Activated naive CD4-positive, alpha-beta T cell treated with anti-CD3 and anti-CD28 coated beads, Interleukin-2, amount 50 U/mL, for 24 hours (primary cell): ENCODE measurements around the gene EMSY.
"Not testable (repeated sequence)": the region's sequence is repeated elsewhere in the genome, so short reads cannot be mapped to it uniquely, and the experiment has no call there.

Source experiments
- H3K27ac Mint-ChIP-seq: one replicate; pipeline ENCODE4 v1.8.0; 2021; ENCODE audit warnings: mild to moderate bottlenecking, mixed read lengths
- H3K27me3 Mint-ChIP-seq: one replicate; pipeline ENCODE4 v1.8.0; 2021; ENCODE audit warnings: mixed read lengths
- H3K36me3 Mint-ChIP-seq: one replicate; pipeline ENCODE4 v1.8.0; 2021; ENCODE audit warnings: mixed read lengths
- H3K4me1 Mint-ChIP-seq: one replicate; pipeline ENCODE4 v1.8.0; 2021; ENCODE audit warnings: mixed read lengths
- H3K4me3 Mint-ChIP-seq: one replicate; pipeline ENCODE4 v1.8.0; 2021; ENCODE audit warnings: mild to moderate bottlenecking, mixed read lengths
- H3K9me3 Mint-ChIP-seq: one replicate; pipeline ENCODE4 v1.8.0; 2021; ENCODE audit warnings: mixed read lengths

The EMSY gene

DNA sequence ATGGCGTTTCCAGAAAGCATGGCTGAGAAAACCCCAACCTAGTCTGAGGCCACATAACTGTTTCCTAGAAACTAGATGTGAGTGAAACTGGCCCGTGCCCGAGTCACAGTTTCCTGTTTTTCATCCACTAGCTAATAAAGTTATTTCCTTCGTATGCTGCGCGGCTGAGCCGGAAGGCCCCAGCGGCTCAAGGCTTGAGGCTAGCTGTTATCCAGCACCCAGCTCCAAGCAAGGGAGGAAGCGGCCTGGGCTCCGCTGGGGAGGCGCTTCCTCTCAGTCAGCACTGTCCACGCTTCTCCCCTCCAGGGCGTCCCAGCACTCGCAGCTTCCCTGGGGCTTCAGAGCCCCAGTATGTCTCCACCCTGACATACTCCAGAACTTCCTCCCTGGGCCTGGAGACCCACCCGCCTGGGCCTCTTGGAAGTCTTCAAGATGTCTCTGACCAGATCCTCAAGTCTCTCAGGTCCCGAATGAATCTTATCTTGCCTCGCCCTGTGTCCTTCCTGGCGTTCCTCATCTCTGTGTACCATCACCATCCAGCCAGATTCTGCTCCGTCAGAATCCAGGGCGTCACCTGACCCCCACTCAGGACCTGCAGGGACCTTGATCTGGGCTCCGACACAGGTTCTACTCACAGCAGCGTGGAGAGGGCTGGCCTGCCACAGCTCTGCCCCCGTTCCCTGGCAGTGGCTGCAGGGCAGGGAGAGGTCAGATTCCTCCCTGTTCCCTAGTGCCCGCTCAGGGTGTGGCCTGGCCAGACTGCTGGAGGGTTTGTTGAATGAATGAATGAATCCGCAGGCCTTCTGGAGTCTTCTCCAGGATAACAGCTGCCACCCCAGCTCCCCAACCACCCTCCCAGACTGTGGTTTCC lies 143.9 kb downstream of the EMSY start:
- Mint-ChIP-seq H3K4me1 (no peaks in the 10 kb centered on the region), H3K9me3 (no peaks in the 10 kb centered on the region), H3K27ac (no peak overlapping the region), H3K4me3 (no peak overlapping the region), H3K27me3 (peaks cover 4% of the 10 kb centered on the region), H3K36me3 (no peaks in the 10 kb centered on the region)

DNA sequence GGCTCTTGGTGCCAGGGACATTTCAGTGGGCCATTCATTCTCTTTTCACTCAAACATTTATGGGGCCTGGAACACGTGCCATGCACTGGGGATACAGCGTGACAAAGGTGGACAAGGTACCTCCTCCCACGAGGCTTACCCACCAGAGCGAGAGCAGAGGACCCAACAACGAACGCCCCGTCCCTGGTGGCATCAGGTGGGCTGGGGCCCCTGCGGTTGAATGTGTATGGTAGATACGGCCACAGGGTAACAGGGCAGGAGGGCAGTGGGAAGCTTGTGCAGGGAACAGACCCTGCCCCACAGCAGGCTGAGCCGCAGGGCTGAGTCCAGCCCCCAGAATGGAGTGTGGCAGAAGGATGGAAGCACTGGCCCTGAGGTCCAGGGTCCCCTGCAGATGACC lies 144.7 kb downstream of the EMSY start:
- Mint-ChIP-seq H3K4me1 (no peaks in the 10 kb centered on the region), H3K36me3 (no peaks in the 10 kb centered on the region), H3K9me3 (no peaks in the 10 kb centered on the region), H3K27ac (no peak overlapping the region), H3K4me3 (no peak overlapping the region), H3K27me3 (peaks cover 4% of the 10 kb centered on the region)

DNA sequence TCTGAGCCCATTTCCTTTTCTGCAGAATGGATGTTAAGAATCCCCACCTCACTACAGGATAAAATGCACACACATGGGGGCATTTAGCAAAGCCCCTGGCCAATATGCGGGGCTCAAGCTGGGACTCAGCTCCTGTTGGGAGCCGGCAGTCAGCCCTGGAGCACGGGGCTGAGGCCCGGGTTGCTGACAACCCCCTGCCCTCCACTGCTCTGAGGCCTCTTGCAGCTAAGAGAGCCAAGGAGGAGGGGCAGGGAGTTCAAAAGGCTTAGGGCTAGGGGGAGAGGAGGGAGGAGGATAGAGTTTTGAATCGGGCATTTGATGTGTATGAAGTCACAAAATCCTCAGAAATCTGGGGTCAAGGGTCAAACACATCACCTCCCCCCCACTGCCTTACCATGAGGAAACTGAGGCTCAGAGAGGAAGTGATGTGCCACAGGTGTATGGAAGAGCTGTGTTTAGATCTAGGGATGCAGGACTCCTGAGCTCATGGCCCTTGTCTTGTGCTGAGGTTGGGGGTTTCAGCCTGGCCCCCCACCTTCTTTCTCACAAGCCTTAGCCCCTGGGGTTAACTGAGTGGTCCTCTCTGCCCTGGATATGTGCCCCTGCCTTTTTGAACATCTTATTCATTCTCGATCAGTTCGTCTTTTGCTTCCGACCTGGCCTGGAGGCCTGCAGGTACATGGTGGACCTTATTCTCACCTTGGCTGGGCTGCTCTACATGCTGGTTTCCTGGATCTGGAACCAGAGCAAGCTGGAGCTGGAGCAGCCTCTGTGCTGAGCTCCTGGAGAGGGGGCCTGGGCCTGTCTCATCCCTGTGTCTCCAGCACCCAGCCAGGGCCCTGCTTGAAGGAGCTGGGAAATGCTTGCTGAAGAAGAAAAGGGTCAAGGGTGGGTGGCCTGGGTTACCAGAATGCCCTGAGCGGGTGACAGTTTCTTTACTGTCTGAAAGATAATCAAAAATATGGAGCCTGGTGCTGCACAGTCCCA lies 145.4 kb downstream of the EMSY start:
- H3K36me3 Mint-ChIP-seq = no peaks in the 10 kb centered on the region
- no peak overlapping the region for H3K4me3 Mint-ChIP-seq
- H3K27ac Mint-ChIP-seq = peak overlapping the region; percentile 63
- no peaks in the 10 kb centered on the region for H3K4me1 Mint-ChIP-seq
- peaks cover 4% of the 10 kb centered on the region for H3K27me3 Mint-ChIP-seq
- no peaks in the 10 kb centered on the region for H3K9me3 Mint-ChIP-seq

DNA sequence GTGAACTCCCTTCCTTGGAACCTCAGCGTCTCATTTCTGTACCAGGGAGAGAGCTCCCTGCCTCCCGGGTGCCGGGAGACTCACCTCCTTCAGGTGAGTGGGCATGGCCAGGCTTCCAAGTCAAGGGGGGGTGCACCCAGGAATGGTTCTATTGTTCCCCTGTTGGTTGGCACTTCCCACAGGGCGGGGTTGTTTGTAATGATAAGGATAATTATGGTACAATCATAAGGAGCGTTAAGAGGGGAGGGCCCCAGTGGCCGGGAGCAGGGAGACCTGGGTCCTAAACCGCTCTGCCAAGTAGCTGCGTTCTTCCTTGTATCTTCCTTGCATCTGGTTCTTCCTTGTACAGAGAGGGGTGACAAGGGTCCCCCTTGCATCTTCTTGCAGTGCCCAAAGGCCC lies 146.6 kb downstream of the EMSY start:
- H3K27ac Mint-ChIP-seq = no peak overlapping the region
- no peak overlapping the region for H3K4me3 Mint-ChIP-seq
- no peaks in the 10 kb centered on the region for H3K9me3 Mint-ChIP-seq
- H3K36me3 Mint-ChIP-seq = no peaks in the 10 kb centered on the region
- H3K27me3 Mint-ChIP-seq = peaks cover 4% of the 10 kb centered on the region
- H3K4me1 Mint-ChIP-seq = no peaks in the 10 kb centered on the region

DNA sequence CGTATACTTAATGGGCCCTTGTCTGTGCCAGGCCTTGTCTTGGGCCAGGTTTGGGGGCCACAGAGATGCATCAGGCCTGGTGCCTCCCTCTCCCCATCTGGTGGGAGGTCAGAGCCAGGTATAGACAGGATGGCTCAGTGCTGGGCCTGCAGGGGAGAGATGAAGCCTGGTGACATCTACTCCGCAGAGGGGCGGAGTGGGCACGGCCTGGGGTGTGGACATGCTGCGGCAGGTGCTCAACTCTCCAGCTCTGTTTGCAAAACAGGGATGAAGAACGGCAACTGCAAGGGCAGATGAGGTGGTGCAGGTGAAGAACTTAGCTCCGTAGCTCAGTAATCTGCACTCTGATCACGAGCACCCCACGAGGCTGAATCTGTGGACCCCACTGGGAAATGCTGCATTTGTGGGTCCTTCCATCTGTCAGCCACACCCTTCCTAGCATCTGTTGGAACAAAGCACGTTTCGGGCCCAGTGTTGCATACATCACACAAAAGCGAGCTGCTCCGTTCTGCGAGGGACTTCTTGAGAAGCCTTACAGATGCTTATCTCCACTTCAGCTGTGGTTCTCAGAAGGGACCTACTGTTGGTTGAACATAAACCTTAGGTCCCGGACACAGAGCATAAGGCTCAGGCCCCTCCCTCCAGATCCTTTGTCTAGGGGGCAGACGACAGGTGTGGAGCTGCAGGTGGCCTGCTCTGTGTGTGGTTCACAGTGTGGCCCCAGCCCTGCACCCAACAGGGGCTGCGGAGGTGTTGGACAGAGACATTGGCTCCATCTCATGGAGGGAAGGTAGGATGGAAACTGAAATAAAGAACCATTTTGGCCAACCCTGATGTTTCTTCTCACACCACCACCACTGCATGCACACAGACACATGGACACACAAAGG lies 147.5 kb downstream of the EMSY start:
- H3K9me3 Mint-ChIP-seq = no peaks in the 10 kb centered on the region
- no peaks in the 10 kb centered on the region for H3K36me3 Mint-ChIP-seq
- no peaks in the 10 kb centered on the region for H3K4me1 Mint-ChIP-seq
- no peak overlapping the region for H3K27ac Mint-ChIP-seq
- H3K4me3 Mint-ChIP-seq = no peak overlapping the region
- H3K27me3 Mint-ChIP-seq = peaks cover 4% of the 10 kb centered on the region

DNA sequence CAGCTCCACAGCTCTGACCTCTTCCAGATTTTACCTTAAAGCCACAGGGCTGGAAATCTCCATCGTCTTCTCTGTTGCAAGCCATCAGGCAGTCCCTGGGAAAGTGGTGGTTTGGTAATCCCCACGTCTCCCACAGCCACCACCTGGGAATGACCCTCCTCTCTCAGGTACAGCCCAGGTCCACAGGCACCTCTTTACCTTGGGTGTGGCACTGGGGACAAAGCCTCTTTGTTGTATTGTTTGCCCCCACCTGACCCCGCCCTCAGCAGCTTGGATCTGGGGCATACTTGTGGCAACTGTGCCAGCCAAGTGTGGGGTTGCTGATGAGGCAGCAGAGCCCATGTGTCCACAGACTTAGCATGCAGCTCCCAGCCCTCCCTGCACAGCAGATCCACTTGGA lies 148.1 kb downstream of the EMSY start:
- Mint-ChIP-seq H3K4me3 (no peak overlapping the region), H3K4me1 (no peaks in the 10 kb centered on the region), H3K9me3 (no peaks in the 10 kb centered on the region), H3K36me3 (no peaks in the 10 kb centered on the region), H3K27me3 (peaks cover 4% of the 10 kb centered on the region), H3K27ac (no peak overlapping the region)

DNA sequence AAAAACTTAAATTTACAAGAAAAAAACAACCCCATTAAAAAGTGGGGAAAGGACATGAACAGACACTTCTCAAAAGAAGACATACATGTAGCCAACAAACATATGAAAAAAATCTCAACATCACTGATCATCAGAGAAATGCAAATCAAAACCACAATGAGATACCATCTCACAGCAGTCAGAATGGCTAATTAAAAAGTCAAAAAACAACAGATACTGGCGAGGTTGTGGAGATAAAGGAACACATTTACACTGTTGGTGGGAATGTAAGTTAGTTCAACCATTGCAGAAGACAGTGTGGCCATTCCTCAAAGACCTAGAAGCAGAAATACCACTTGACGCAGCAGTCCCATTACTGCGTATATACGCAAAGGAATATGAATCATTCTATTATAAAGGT lies 150.3 kb downstream of the EMSY start:
- not testable (repeated sequence) for H3K4me1 Mint-ChIP-seq, H3K27ac Mint-ChIP-seq, H3K36me3 Mint-ChIP-seq, H3K27me3 Mint-ChIP-seq, H3K9me3 Mint-ChIP-seq, H3K4me3 Mint-ChIP-seq

DNA sequence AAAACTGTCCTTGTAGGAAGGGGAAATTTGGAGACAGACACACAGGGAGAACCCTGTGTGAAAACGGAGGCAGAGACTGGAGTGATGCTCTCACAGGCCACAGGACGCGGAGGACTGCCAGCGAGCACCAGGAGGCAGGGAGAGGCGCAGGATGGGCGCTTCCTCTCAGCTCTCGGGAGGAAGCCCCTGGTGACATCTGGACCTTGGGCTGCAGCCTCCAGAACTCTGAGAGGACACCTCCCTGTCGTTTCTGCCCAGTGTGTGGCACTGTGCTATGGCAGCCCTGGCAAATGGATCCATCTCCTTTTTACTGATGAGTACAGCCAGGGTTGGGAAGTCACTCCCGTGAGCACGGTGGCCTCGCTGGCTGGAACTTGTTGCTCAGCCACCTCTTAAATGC lies 151.8 kb downstream of the EMSY start:
- Mint-ChIP-seq H3K36me3 (no peaks in the 10 kb centered on the region), H3K27ac (no peak overlapping the region), H3K27me3 (peaks cover 4% of the 10 kb centered on the region), H3K4me1 (no peaks in the 10 kb centered on the region), H3K9me3 (no peaks in the 10 kb centered on the region), H3K4me3 (no peak overlapping the region)

DNA sequence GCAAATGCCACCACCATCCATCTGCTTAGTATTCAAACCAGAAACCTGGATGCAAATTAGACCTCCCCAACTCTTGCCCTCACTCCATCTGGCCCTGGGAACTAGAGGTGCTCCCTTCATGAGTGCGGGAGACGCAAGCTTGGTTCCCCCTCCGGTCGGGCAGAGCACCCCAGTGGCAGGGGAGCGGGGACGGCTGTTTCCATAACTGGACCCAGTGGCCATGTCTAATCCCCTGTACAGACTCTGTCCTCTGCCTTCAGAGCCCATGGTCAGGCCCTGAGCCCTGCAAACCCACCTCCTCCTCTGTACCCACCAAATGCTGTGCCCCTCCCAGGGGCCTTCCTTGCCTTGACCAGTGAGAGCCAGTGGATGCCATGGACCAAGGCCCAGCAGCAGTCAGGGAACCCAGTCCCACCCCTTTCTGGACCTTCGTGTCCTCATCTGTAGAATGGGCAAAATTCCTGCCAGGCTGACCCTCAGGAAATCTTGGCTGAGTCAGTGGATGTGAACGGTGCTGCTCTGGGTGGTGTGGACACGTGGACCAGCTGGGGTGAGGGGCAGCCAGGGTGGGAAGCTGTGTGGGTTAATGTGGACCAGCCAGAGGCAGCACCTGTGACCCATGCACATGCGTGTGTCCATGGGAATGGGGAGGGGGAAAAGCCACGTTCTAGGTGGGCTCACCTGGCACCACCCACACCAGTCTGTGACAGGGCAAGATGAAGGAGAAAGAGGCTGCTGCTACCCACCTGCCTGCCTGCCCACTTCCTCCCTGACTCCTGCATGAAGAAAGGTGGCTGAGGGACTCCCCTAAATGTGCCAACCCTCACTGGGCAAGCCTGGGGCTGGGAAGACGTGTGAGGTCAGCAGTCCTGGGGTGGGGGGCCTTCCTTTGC lies 153.0 kb downstream of the EMSY start:
- H3K27me3 Mint-ChIP-seq = peaks cover 4% of the 10 kb centered on the region
- no peaks in the 10 kb centered on the region for H3K9me3 Mint-ChIP-seq
- H3K36me3 Mint-ChIP-seq = no peaks in the 10 kb centered on the region
- no peak overlapping the region for H3K27ac Mint-ChIP-seq
- H3K4me3 Mint-ChIP-seq = no peak overlapping the region
- H3K4me1 Mint-ChIP-seq = no peaks in the 10 kb centered on the region

DNA sequence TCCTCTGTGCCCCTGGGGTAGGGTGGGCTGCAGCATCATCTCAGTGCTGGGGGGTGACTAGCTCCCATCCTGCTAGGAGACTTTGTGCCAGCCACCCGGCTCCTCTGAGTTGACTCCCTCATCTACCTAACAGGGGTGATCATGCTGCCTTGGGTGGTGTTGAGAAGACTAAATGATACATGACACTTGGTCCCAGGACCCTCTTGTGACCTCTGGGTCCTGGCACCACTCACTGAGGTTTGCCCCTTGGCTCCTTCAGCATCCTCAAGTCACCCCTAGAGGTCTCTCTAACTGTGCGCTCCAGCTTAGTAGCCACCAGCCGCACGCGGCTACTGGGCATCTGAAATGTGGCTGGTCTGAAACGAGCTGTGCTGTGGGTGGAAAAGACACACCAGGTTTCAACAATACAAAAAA lies 153.6 kb downstream of the EMSY start:
- H3K4me1 Mint-ChIP-seq = no peaks in the 10 kb centered on the region
- H3K36me3 Mint-ChIP-seq = no peaks in the 10 kb centered on the region
- peaks cover 3% of the 10 kb centered on the region for H3K27me3 Mint-ChIP-seq
- H3K27ac Mint-ChIP-seq = no peak overlapping the region
- no peaks in the 10 kb centered on the region for H3K9me3 Mint-ChIP-seq
- no peak overlapping the region for H3K4me3 Mint-ChIP-seq

DNA sequence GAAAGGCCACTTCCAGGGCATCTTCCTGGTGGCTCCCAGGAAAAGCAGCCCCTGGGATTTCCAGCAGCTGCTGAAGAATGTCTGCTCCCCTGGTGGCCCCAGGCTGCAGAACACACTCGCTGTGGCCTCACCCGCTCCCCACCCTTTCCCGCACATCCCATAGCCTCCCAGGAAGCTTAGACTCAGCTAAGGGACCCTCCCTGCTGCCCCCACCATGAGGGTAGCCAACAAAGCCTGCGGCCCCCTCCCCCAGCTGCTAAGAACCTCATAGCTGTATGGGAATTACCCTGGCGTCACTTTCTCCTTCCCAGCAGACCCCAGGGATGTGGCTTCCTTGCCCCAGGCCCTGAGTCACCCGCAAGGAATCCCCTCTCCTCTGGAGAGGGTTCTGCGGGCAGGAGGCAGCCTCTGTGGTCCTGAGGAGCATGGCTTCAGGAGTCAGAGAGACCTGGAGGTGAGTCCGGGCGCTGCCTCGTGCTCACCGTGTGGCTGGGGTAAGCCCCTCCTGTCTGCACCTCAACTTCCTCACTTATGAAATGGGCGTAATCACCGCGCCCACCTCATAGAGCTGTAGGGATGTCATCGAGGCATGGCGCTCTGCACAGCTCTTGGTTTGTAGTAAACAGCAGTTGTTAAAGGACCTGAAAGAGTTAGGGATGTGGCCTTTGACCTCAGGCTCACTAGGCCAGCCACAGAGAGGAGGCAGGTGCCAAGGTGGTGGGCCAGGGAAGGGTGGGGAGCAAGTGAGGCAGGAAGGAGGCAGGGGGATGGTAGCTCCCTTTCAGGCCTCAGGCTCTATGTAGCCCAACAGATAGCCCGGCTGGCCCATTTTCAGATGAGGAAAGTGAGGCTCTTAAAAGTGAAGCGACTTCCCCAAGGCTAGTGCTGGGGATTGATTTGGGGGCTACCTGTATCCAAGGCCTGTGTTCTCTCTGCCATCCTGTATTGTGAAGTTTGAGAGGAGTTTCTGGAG lies 154.5 kb downstream of the EMSY start:
- H3K27ac Mint-ChIP-seq = no peak overlapping the region
- no peaks in the 10 kb centered on the region for H3K36me3 Mint-ChIP-seq

DNA sequence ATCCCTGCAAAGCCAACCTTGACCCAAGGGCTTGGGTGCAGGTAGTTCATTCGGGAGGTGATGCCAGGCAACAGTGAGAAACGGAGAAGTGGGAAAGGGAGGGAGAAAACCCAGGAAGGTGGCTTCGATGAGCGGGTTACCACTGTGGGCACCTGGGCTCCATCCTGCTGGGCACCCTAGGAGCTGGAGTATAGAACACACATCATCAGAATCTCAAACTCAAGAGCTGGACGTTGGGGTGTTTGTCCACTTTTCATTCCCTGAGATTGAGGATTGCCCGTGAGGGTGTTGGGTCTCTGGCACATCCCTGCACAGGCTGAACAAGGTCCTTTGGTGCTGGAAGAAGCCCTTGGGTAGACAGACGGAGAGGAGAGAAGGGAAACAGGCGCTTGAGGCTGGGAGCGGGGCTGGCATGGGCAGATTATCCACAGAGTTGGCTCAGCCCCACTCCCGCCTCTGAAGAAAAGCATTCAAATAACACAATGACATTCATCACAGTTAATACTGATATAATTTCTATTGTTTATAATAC lies 155.4 kb downstream of the EMSY start:
- H3K27me3 Mint-ChIP-seq = no peaks in the 10 kb centered on the region
- no peak overlapping the region for H3K27ac Mint-ChIP-seq
- H3K4me1 Mint-ChIP-seq = no peaks in the 10 kb centered on the region

More for the DNA sequence above, 154.5 kb downstream of the EMSY start:
- Mint-ChIP-seq H3K4me3 (no peak overlapping the region), H3K4me1 (no peaks in the 10 kb centered on the region), H3K27me3 (no peaks in the 10 kb centered on the region), H3K9me3 (no peaks in the 10 kb centered on the region)

DNA sequence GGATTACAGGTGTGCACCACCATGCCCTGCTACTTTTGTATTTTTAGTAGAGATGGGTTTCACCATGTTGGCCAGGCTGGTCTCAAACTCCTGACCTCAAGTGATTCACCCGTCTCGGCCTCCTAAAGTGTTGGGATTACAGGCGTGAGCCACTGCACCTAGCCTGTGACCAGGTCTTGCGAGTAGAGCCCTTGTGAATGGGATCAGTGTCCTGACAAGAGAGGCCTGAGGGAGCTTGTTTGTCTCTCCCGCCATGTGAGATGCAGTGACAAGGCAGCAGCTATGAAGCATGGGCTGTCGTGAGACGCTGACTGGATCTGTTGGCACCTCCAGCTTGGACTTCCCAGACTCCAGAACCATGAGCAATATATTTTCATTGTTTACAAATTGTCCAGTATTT lies 156.5 kb downstream of the EMSY start:
- H3K9me3 Mint-ChIP-seq = no peaks in the 10 kb centered on the region
- no peak overlapping the region for H3K4me3 Mint-ChIP-seq
- H3K27me3 Mint-ChIP-seq = no peaks in the 10 kb centered on the region
- H3K27ac Mint-ChIP-seq = no peak overlapping the region
- no peaks in the 10 kb centered on the region for H3K4me1 Mint-ChIP-seq
- H3K36me3 Mint-ChIP-seq = no peaks in the 10 kb centered on the region

More for the DNA sequence above, 155.4 kb downstream of the EMSY start:
- Mint-ChIP-seq H3K9me3 (no peaks in the 10 kb centered on the region), H3K36me3 (no peaks in the 10 kb centered on the region), H3K4me3 (no peak overlapping the region)
